ENCODE measurements around the gene MDFI. TPM values are rescaled to one million over a fixed set of nuclear protein-coding genes. Genes with fewer than 3 reads are reported as not detected.

Gene MDFI
- polyA plus RNA-seq, 1 experiment, result 0.19 TPM

GRCh38 chr6:41672816-41673703 is 34.8 kb downstream of the MDFI start:
- Histone ChIP-seq H3K4me3 (ENCODE audit: low read depth, low read length) (no peak overlapping the region), H3K9me3 (ENCODE audit: control insufficient read depth, insufficient read depth, low read length) (no peaks in the 10 kb centered on the region), H3K27me3 (ENCODE audit: control insufficient read depth, insufficient read depth, low read length) (peaks cover 41% of the 10 kb centered on the region), H3K27ac (ENCODE audit: low read depth, low read length) (no peak overlapping the region)
- POLR2A ChIA-PET, result no interaction called here
- TF ChIP-seq, protein P1, sequence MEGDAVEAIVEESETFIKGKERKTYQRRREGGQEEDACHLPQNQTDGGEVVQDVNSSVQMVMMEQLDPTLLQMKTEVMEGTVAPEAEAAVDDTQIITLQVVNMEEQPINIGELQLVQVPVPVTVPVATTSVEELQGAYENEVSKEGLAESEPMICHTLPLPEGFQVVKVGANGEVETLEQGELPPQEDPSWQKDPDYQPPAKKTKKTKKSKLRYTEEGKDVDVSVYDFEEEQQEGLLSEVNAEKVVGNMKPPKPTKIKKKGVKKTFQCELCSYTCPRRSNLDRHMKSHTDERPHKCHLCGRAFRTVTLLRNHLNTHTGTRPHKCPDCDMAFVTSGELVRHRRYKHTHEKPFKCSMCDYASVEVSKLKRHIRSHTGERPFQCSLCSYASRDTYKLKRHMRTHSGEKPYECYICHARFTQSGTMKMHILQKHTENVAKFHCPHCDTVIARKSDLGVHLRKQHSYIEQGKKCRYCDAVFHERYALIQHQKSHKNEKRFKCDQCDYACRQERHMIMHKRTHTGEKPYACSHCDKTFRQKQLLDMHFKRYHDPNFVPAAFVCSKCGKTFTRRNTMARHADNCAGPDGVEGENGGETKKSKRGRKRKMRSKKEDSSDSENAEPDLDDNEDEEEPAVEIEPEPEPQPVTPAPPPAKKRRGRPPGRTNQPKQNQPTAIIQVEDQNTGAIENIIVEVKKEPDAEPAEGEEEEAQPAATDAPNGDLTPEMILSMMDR (IDR thresholded peaks at IDR 0.05; ENCODE audit: low read depth, low read length), result no peak
- CTCF ChIA-PET, result interaction anchor here (1.2 to 2.0 kb wide), 3 partner anchors 11 to 305 kb away, joined by 6 to 15 read pairs (median 8); no protein-coding TSS in a partner anchor
- no peak for DNase-seq (ENCODE audit: low read depth, low spot score)

GRCh38 chr6:41673704-41674000 is 35.4 kb downstream of the MDFI start:
- no peak overlapping the region for H3K27ac ChIP-seq (ENCODE audit: low read depth, low read length)
- no peak overlapping the region for H3K4me3 ChIP-seq (ENCODE audit: low read depth, low read length)
- H3K27me3 ChIP-seq (ENCODE audit: control insufficient read depth, insufficient read depth, low read length), result peaks cover 39% of the 10 kb centered on the region
- H3K9me3 ChIP-seq (ENCODE audit: control insufficient read depth, insufficient read depth, low read length), result no peaks in the 10 kb centered on the region
- TF ChIP-seq, protein P1 (IDR thresholded peaks at IDR 0.05; ENCODE audit: low read depth, low read length), result no peak
- CTCF ChIA-PET, result interaction anchor here (1.2 to 2.0 kb wide), 3 partner anchors 10 to 306 kb away, joined by 6 to 15 read pairs (median 8); no protein-coding TSS in a partner anchor
- no peak for DNase-seq (ENCODE audit: low read depth, low spot score)
- POLR2A ChIA-PET, result no interaction called here

DNA sequence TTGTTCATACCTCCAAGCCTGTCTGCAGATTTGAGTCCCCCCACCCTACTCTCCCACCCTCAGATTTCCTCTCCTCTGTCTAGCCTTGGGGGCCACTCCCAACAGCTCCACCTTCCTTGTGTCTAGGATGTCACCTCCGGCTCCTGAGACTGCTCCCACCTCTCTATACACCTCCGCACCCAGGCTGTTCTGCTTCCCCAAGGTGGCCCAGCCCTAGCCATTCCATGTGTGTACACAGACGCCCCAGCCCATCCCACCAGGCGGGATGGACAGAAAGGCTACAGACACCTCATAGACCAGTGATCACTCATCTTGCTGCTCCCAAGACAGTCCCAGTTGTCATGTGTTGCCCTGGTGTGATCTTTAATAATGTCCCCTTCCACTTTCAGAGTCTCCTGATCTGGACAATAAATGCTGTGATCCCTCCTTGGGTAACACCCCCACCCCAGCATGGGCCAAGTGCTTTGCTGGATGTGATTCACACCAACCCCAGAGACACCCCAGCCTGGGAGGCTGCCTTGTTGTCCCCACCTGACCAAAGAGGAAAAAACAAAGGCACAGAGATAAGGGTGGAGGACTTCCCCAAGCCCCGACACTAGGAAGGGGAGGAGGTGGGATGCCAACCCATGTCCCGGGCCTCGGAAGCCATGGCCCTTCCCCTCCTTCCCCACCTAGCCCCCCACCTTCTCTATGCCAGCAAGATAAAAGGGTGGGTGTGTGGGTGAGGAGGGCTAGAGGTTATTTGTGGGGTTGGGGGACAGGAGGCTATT is 36.1 kb downstream of the MDFI start:
- no peak for DNase-seq (ENCODE audit: low read depth, low spot score)
- Histone ChIP-seq H3K9me3 (ENCODE audit: control insufficient read depth, insufficient read depth, low read length) (no peaks in the 10 kb centered on the region), H3K27me3 (ENCODE audit: control insufficient read depth, insufficient read depth, low read length) (peaks cover 39% of the 10 kb centered on the region), H3K4me3 (ENCODE audit: low read depth, low read length) (no peak overlapping the region), H3K27ac (ENCODE audit: low read depth, low read length) (no peak overlapping the region)
- POLR2A ChIA-PET, result no interaction called here
- CTCF ChIA-PET, result interaction anchor here (1.0 to 2.0 kb wide), 3 partner anchors 9 to 306 kb away, joined by 4 to 15 read pairs (median 8); no protein-coding TSS in a partner anchor
- TF ChIP-seq, protein P1 (IDR thresholded peaks at IDR 0.05; ENCODE audit: low read depth, low read length), result no peak

- TF ChIP-seq, protein P1 (IDR thresholded peaks at IDR 0.05; ENCODE audit: low read depth, low read length), result no peak
- POLR2A ChIA-PET, result no interaction called here
- H3K9me3 ChIP-seq (ENCODE audit: control insufficient read depth, insufficient read depth, low read length), result no peaks in the 10 kb centered on the region
- H3K27ac ChIP-seq (ENCODE audit: low read depth, low read length), result no peak overlapping the region
- H3K27me3 ChIP-seq (ENCODE audit: control insufficient read depth, insufficient read depth, low read length), result peaks cover 39% of the 10 kb centered on the region
- no peak overlapping the region for H3K4me3 ChIP-seq (ENCODE audit: low read depth, low read length)
- CTCF ChIA-PET, result interaction anchor here (0.7 to 1.2 kb wide), 3 partner anchors 8 to 356 kb away, joined by 4 to 16 read pairs (median 4); no protein-coding TSS in a partner anchor
- no peak for DNase-seq (ENCODE audit: low read depth, low spot score)
Measured at GRCh38 chr6:41675176-41675775, 37.0 kb downstream of the MDFI start.

Measured in AG04450 (cell line).